Measurements from ENCODE around the gene RNF224. TPM values are rescaled to one million over a fixed set of nuclear protein-coding genes. Genes with fewer than 3 reads are reported as not detected.

RNF224 gene
- total RNA-seq, 1 donor, result not detected

DNA sequence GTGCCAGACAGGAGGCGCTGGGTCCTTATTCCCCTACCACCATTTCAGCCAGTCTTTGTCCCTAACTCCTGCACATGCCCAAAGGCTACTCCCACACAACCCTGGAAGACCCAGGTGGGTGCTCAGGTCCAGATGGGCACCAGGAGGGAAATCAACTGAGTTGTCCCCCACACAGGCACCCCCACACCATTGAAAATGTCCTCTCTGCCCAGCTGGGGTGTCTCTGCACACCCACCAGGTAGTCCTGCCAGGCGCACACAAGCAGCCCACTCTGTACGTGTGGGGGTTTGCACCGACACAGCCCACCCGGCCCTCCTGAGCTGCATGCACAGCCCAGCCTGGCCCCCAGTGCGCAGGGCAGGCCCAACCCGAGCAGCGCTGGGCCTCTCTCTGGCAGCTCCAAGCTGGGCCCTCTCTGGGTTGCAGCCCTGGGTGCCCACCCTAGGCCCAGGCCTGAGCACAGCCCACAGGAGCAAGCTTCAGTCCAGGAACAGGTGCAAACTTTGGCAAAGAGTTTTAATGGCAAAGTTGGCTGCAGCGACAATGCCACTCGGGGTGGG is 7.5 kb upstream of the RNF224 start:
- no peak overlapping the region for H3K4me3 ChIP-seq (ENCODE audit: low read depth, low read length)
- TF ChIP-seq, protein P1, sequence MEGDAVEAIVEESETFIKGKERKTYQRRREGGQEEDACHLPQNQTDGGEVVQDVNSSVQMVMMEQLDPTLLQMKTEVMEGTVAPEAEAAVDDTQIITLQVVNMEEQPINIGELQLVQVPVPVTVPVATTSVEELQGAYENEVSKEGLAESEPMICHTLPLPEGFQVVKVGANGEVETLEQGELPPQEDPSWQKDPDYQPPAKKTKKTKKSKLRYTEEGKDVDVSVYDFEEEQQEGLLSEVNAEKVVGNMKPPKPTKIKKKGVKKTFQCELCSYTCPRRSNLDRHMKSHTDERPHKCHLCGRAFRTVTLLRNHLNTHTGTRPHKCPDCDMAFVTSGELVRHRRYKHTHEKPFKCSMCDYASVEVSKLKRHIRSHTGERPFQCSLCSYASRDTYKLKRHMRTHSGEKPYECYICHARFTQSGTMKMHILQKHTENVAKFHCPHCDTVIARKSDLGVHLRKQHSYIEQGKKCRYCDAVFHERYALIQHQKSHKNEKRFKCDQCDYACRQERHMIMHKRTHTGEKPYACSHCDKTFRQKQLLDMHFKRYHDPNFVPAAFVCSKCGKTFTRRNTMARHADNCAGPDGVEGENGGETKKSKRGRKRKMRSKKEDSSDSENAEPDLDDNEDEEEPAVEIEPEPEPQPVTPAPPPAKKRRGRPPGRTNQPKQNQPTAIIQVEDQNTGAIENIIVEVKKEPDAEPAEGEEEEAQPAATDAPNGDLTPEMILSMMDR (IDR thresholded peaks at IDR 0.05; ENCODE audit: insufficient read depth, low read depth, low read length), result no peak
- no peak for DNase-seq (ENCODE audit: low read depth)

DNA sequence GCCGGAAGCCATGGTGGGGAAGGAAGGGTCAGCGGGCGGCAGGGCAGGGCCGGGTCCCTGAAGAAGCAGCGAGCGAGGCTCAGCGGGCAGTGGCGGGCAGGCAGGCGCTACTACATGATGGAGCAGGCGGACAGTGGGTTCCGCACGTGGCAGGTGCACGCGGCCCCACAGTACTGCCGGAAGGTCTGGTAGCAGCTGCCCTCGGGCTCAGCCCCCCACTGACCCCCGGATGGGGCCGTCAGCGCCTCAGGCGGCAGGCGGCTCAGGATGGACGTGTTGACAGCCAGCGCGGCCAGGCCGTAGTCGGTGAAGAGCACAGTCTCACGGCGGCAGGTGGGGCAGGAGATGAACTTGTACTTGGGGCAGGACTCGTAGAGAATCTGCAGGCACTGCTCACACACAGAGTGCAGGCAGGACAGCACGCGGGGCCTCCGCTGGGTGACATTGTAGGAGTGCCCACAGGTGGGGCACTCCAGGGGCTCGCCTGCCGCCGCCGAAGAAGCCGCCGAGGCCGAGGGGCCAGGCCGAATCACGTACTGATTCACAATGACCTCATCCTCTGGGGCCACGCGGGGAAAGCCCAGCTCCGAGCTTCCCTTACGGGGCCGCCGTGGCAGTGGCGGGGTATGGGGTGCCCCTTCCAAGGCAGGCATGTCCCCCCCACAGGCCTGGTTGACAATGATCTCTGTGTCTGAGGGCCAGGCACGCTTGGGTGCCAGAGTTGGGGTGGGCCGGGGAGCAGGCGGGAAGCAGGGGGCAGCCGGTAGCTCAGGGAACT is 6.8 kb upstream of the RNF224 start:
- no peak overlapping the region for H3K4me3 ChIP-seq (ENCODE audit: low read depth, low read length)
- TF ChIP-seq, protein P1 (IDR thresholded peaks at IDR 0.05; ENCODE audit: insufficient read depth, low read depth, low read length), result no peak
- DNase-seq (ENCODE audit: low read depth), result no peak

- no peak for DNase-seq (ENCODE audit: low read depth)
- no peak overlapping the region for H3K4me3 ChIP-seq (ENCODE audit: low read depth, low read length)
- TF ChIP-seq, protein P1 (IDR thresholded peaks at IDR 0.05; ENCODE audit: insufficient read depth, low read depth, low read length), result no peak
These were observed 6.2 kb upstream of the RNF224 start for GRCh38 chr9:137221095-137221505.

GRCh38 chr9:137221506-137222111 is 5.7 kb upstream of the RNF224 start:
- H3K4me3 ChIP-seq (ENCODE audit: low read depth, low read length), result peak overlapping the region; percentile 41

DNA sequence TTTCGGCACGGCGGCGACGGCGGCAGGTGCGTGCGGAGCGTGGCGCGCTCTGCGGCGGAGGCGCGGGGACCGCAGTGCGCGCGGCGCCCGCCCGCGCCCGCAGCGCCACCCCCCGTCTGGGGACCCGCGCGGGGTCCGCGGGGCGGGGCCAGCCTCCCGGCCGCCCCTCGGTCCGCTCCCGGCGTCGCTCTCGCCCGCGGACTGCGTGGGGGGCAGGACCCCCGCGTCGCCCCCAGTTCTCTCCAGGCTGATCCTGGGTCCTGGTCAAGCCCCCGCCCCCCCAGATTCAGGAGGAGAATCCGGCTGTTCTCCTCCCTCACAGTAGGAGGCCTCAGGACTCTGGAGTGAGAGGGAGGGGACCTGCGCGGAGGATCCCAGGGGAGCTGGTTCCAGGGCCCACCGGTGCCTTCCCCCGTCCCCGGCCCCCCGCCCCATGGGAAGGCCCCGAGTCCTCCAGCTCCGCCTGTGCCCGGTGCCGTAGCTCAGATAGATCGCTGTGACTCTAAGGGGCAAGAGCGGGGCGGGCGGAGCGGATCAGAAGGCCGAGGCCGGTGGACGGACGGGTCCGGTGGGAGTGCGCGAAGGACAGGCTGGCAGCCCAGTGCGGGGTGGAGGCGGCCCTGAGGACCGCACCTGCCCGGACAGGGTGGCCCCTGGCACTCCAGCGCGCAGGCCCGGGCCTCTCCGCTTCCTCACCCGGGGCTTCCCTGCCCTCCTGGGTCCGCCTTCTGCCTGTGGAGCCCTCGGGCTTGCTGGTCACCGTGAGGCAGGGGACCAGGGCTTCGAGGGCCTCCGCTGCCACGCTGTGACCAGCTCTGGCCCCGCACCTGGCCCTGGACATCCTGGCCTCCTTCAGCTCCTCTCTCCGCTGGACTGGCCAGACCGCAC is 4.9 kb upstream of the RNF224 start, which contains the start of gene RNF208:
RNF208 (minus strand) TSS at position 51 of the 888 bp plus-strand sequence. CDS start 1,028 bp downstream, outside the sequence.
- DNase-seq (ENCODE audit: low read depth), result no peak
- TF ChIP-seq, protein P1 (IDR thresholded peaks at IDR 0.05; ENCODE audit: insufficient read depth, low read depth, low read length), result no peak
- H3K4me3 ChIP-seq (ENCODE audit: low read depth, low read length), result peak within 1 kb of the TSS; percentile 54

More at GRCh38 chr9:137221506-137222111, 5.7 kb upstream of the RNF224 start:
- no peak for DNase-seq (ENCODE audit: low read depth)
- TF ChIP-seq, protein P1 (IDR thresholded peaks at IDR 0.05; ENCODE audit: insufficient read depth, low read depth, low read length), result no peak

Data from fibroblast of villous mesenchyme (primary cell).